Right lobe of liver (tissue), 6 donors: Measurements from ENCODE around the gene CYP19A1. TPM values are rescaled to one million over a fixed set of nuclear protein-coding genes. Genes with fewer than 3 reads are reported as not detected.

ENCODE experiments used
- ATAC-seq, 4 donors: fragments of 200-7000 bp; cut with Tn5 transposase; one replicate each; pipeline ENCODE4 v1.9.1; 2020; ENCODE audit warnings: mild to moderate bottlenecking in 4 of 4, moderate library complexity in 4 of 4
- DNase-seq, 3 donors: peaks; one replicate each; pipeline ENCODE4 v3.0.0-alpha.2; 2020
- H3K27ac ChIP-seq, 3 donors: fragments of 200-600 bp; one replicate each; pipeline ENCODE4 v1.8.0; 2022
- H3K27me3 ChIP-seq, 2 donors: fragments of 200-600 bp; one replicate each; pipeline ENCODE4 v1.8.0; 2022
- H3K36me3 ChIP-seq, 4 donors: fragments of 200-600 bp; sonication (generic) in 1 of 4; one replicate each; pipeline versions ENCODE4 v1.5.1 to v1.8.0; 2017 to 2022; ENCODE audit warnings: control low read depth in 1 of 4
- H3K4me1 ChIP-seq, 4 donors: fragments of 200-600 bp; sonication (generic) in 1 of 4; one replicate each; pipeline versions ENCODE4 v1.5.1 to v1.8.0; 2017 to 2022; ENCODE audit warnings: control low read depth in 1 of 4
- H3K4me3 ChIP-seq, 3 donors: fragments of 200-600 bp; one replicate each; pipeline ENCODE4 v1.8.0; 2022
- H3K9me3 ChIP-seq, 4 donors: fragments of 200-600 bp; sonication (generic) in 1 of 4; one replicate each; pipeline versions ENCODE4 v1.5.1 to v1.8.0; 2017 to 2022; ENCODE audit warnings: control low read depth in 1 of 4
- POLR2A ChIP-seq: fragments of 450-650 bp; IDR thresholded peaks from one replicate; pipeline ENCODE4 v1.6.1; 2017; ENCODE audit warnings: antibody characterized with exemption, mild to moderate bottlenecking
- WGBS: methylation state at CpG from one replicate; pipeline ENCODE4 v1.1.6; 2018; ENCODE audit warnings: low coverage, low lambda C conversion rate; ENCODE audit not compliant: insufficient coverage; ENCODE audit errors: missing lambda C conversion rate; 5-methylcytosine and 5-hydroxymethylcytosine counted together
- intact Hi-C, 2 donors: fragments of 100-400 bp; cut with DNase I; formaldehyde crosslinking; loops; one replicate each; pipeline versions ENCODE4 v1.11.2 to v1.14.1; 2022
- long read RNA-seq: library from polyadenylated mRNA; unstranded; transcript quantifications from one replicate; pipeline ENCODE4 v2.0.0, GENCODE V29; 2019
- total RNA-seq, 6 experiments: library from RNA; depleted of rRNA in 2 of 6; stranded (reverse); fragments of >200 nt in 2 of 6; fragmentation: NEBNext Ultra II Directional in 3 of 6; extraction: Animal tissue kit (Norgen Biotek cat#: 25700) in 3 of 6; gene quantifications; one replicate each; pipeline versions ENCODE4 v1.1.0 to v1.2.4, GENCODE V29; 2016 to 2023
- TF ChIP-seq, protein P1 (sequence below), 4 donors: fragments of 200-600 bp in 3 of 4; fragments of 450-650 bp in 1 of 4; IDR thresholded peaks; one replicate each; pipeline versions ENCODE4 v1.5.1 to v1.8.0; 2016 to 2022; ENCODE audit warnings: antibody characterized with exemption in 4 of 4, mild to moderate bottlenecking in 2 of 4
- donor health status: DM: no; HTN: yes; CAD: no.
- donor health status: DM: no; HTN: no; CAD: no.
- donor health status: DM: no; HTN: no; CAD: no.
- donor health status: DM: no; HTN: yes; CAD: no.
- donor health status: DM: no; HTN: yes; CAD: no.

Gene CYP19A1
- total RNA-seq: not detected
- long read RNA-seq: 0 reads

DNA sequence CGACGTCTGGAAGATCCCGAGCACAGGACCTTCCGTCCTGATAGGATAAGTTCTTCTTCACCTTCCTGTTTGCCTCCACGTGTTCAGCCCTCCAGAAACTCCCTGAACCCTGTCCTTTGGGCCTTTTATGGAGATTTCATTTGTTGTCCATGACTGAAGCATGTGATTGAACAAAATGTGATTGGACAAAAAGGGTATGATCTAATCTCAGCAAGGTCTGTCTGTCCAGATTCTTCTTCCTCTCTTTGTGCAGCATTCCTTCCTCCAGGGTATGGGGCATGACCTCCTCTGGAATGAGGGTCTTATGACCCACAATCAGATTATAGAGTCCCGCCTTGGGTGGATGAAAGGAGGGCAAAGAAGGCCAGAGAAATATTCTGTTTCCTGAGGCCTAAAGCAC, at the start of gene CYP19A1:
CYP19A1 (minus strand) TSS at position 101 of the 400 bp plus-strand sequence. CDS start 95,684 bp downstream, outside the sequence.
- 48% methylated on average over 3 of the region's 6 CpGs for WGBS
- DNase-seq (no peak), ATAC-seq (no peak)
- intact Hi-C loops: no loop called here
- no peaks in the 10 kb centered on the region for H3K36me3 ChIP-seq
- H3K4me1 ChIP-seq: peaks cover 0 to 6% (median 0%) of the 10 kb centered on the region in 4 donors
- no peak within 1 kb of the TSS for H3K27ac ChIP-seq
- TF ChIP-seq POLR2A: no peak
- TF ChIP-seq, protein P1, sequence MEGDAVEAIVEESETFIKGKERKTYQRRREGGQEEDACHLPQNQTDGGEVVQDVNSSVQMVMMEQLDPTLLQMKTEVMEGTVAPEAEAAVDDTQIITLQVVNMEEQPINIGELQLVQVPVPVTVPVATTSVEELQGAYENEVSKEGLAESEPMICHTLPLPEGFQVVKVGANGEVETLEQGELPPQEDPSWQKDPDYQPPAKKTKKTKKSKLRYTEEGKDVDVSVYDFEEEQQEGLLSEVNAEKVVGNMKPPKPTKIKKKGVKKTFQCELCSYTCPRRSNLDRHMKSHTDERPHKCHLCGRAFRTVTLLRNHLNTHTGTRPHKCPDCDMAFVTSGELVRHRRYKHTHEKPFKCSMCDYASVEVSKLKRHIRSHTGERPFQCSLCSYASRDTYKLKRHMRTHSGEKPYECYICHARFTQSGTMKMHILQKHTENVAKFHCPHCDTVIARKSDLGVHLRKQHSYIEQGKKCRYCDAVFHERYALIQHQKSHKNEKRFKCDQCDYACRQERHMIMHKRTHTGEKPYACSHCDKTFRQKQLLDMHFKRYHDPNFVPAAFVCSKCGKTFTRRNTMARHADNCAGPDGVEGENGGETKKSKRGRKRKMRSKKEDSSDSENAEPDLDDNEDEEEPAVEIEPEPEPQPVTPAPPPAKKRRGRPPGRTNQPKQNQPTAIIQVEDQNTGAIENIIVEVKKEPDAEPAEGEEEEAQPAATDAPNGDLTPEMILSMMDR (IDR thresholded peaks at IDR 0.05): no peak
- no peak within 1 kb of the TSS for H3K4me3 ChIP-seq
- H3K9me3 ChIP-seq: no peaks in the 10 kb centered on the region
- H3K27me3 ChIP-seq: no peaks in the 10 kb centered on the region

DNA sequence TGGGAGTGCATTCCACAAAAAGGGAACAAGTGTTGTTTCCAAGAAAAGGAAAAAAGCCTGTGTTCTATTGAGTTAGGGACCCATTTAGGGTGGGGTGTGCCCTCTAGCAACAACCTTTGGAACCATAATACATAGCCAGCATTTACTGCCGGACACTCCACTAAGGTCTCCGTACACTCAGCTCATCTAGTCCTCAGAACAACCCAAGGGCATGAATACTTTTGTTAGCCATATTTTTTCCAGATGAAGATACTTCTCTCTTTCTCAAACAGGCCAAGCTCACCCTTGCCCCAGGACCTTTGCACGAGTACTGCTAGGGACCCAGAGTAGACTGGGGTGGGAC, 49.3 kb upstream of the CYP19A1 start:
- no peak for TF ChIP-seq POLR2A
- TF ChIP-seq, protein P1 (IDR thresholded peaks at IDR 0.05): no peak
- H3K4me3 ChIP-seq: no peak overlapping the region
- no peak for DNase-seq
- no peaks in the 10 kb centered on the region for H3K27me3 ChIP-seq
- H3K9me3 ChIP-seq: no peaks in the 10 kb centered on the region
- intact Hi-C loops: loop anchor here in 1 of 2 donors (10.0 kb wide), 1 partner anchor 103 kb away; no protein-coding TSS in a partner anchor
- no peak overlapping the region for H3K27ac ChIP-seq
- H3K36me3 ChIP-seq: no peaks in the 10 kb centered on the region
- WGBS: 100% methylated on average over 1 of the region's 3 CpGs
- peaks cover 0 to 5% (median 0%) of the 10 kb centered on the region in 4 donors for H3K4me1 ChIP-seq
- ATAC-seq: no peak

DNA sequence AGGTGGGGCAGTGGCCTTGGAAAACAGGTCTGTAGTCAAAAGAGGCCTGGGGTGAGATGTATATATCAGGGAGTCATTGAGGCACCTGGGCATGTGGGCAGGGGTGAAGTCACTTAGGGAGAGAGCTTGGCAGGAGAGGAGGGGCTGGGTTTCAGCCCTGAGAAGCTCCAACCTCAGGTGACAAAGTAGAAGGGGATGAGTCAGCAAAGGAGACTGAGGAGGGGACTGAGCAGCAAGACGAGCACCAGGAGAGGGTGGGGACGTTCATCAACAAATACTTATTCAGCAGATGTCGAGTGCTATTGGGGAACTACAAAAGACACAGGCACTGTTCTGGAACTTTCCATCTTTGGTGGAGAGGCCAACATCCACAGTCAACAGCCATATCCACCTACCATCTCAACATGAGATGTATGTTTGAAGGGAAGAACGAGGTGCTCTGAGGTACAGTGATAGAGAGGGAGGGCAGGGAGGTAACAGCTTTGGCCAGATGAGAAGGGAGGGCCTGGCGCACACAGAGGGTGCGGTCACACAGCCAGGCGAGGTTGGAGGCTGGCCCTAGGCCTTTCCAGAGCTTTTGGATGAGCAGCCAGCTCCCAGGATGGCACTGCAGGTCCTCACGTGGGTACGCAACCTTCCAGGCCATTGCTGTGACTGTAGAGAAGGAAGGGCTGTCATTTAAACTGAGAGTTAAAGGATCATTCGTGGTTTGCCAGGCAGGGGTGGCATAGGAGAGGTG, 48.7 kb upstream of the CYP19A1 start:
- ATAC-seq: no peak
- Histone ChIP-seq H3K4me3 (no peak overlapping the region), H3K27me3 (no peaks in the 10 kb centered on the region), H3K36me3 (no peaks in the 10 kb centered on the region), H3K4me1 (peaks cover 0 to 5% (median 0%) of the 10 kb centered on the region in 4 donors), H3K27ac (no peak overlapping the region), H3K9me3 (no peaks in the 10 kb centered on the region)
- no peak for DNase-seq
- 93% methylated on average over 10 of the region's 10 CpGs for WGBS
- TF ChIP-seq POLR2A: no peak
- TF ChIP-seq, protein P1 (IDR thresholded peaks at IDR 0.05): no peak
- intact Hi-C loops: loop anchor here in 1 of 2 donors (10.0 kb wide), 1 partner anchor 102 kb away; no protein-coding TSS in a partner anchor

DNA sequence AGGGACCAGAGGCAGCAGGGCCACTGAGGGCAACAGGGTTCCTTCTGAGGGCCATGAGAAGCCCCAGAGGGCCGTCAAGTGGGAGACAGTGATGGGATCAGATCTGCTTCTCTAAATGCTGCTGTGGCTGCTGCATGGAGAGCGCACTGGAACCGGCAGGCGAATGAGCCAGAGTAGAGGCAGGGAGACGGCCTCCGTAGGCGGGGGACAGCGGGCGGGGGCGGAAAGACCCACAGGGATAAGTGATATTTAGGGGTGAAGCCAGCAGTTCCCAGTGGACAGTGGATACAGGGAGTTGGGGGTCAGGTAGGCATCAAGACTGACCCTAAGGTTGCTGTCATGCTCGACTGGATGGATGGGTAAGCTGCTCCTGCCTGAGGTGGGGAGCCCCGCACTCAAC, 48.1 kb upstream of the CYP19A1 start:
- Histone ChIP-seq H3K9me3 (no peaks in the 10 kb centered on the region), H3K36me3 (no peaks in the 10 kb centered on the region), H3K27ac (no peak overlapping the region), H3K4me1 (peaks cover 0 to 5% (median 0%) of the 10 kb centered on the region in 4 donors), H3K4me3 (no peak overlapping the region), H3K27me3 (no peaks in the 10 kb centered on the region)
- ATAC-seq (no peak), DNase-seq (no peak)
- no peak for TF ChIP-seq POLR2A
- TF ChIP-seq, protein P1 (IDR thresholded peaks at IDR 0.05): no peak
- intact Hi-C loops: loop anchor here in 1 of 2 donors (10.0 kb wide), 1 partner anchor 102 kb away; no protein-coding TSS in a partner anchor
- WGBS: 81% methylated on average over 6 of the region's 12 CpGs
